GF-D8 (cell line): ENCODE measurements around the gene OGFR.
A peak's percentile ranks its signal among the peaks of the same experiment; 100 is the strongest.

Experiments used
- DNase-seq: peaks from one replicate; lab custom pipeline; 2025; lab: John Stamatoyannopoulos, UW

Gene OGFR

GRCh38 chr20:62769346-62770071 is 35.1 kb upstream of the OGFR start:
- no peak for DNase-seq

- DNase-seq: no peak
These were observed 34.3 kb upstream of the OGFR start for GRCh38 chr20:62770111-62770910.

GRCh38 chr20:62770916-62771315 is 33.7 kb upstream of the OGFR start:
- no peak for DNase-seq

GRCh38 chr20:62771396-62772102 is 33.1 kb upstream of the OGFR start:
- DNase-seq: no peak

GRCh38 chr20:62772103-62772611 is 32.5 kb upstream of the OGFR start:
- DNase-seq: no peak

GRCh38 chr20:62772619-62772989 is 32.0 kb upstream of the OGFR start:
- DNase-seq: no peak

GRCh38 chr20:62772990-62773844 is 31.4 kb upstream of the OGFR start:
- no peak for DNase-seq

- DNase-seq: no peak
These were observed 30.6 kb upstream of the OGFR start for GRCh38 chr20:62773845-62774714.

- DNase-seq: no peak
These were observed 29.9 kb upstream of the OGFR start for GRCh38 chr20:62774762-62775161.

- no peak for DNase-seq
These were observed 29.4 kb upstream of the OGFR start for GRCh38 chr20:62775206-62775605.

GRCh38 chr20:62776035-62776691 is 28.5 kb upstream of the OGFR start:
- DNase-seq: no peak

GRCh38 chr20:62776692-62777527 is 27.7 kb upstream of the OGFR start:
- DNase-seq: peak; percentile 24

- DNase-seq: no peak
These were observed 27.2 kb upstream of the OGFR start for GRCh38 chr20:62777528-62777830.

GRCh38 chr20:62778058-62778457 is 26.6 kb upstream of the OGFR start:
- DNase-seq: no peak

GRCh38 chr20:62778601-62779416 is 25.8 kb upstream of the OGFR start:
- DNase-seq: no peak

GRCh38 chr20:62779417-62779685 is 25.3 kb upstream of the OGFR start:
- no peak for DNase-seq

GRCh38 chr20:62780204-62780603 is 24.4 kb upstream of the OGFR start:
- no peak for DNase-seq

- no peak for DNase-seq
These were observed 23.9 kb upstream of the OGFR start for GRCh38 chr20:62780696-62781095.
